Measurements from ENCODE around the gene TM9SF4.
A peak's percentile ranks its signal among the peaks of the same experiment; 100 is the strongest.
"Not testable (repeated sequence)": the region's sequence is repeated elsewhere in the genome, so short reads cannot be mapped to it uniquely, and the experiment has no call there.

The TM9SF4 gene

DNA sequence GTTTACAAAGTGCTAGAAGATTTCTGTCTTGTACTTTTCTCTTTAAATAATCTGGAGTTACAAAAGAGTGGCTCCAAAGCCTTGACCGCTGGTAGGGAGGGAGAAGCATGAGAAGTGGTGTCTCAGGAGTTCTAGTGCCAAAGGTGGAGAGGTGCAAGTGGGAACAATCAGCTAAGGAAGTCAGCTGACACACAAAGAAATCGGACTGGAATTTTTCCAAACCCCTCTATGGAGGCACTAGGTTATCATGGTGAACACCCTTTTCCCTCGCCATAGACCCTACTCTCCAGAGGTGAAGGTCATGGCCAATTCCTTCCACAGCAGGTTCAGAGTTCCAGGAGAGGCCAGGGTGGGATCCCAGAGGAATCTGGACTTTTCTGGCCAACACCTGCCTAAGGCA, 83.2 kb downstream of the TM9SF4 start:
- Histone ChIP-seq H3K4me3 (ENCODE audit: low read depth in 1 of 5, low read length in 5 of 5) (no peak overlapping the region), H3K36me3 (ENCODE audit: control insufficient read depth in 5 of 5, insufficient read depth in 5 of 5, low read length in 5 of 5) (peaks cover 0 to 34% (median 30%) of the 10 kb centered on the region in 5 donors), H3K27ac (ENCODE audit: low read depth, low read length) (no peak overlapping the region), H3K9me3 (ENCODE audit: control insufficient read depth in 5 of 5, low read length in 5 of 5) (no peaks in the 10 kb centered on the region), H3K4me1 (ENCODE audit: control insufficient read depth in 5 of 5, insufficient read depth in 5 of 5, low read length in 5 of 5) (peaks cover 3 to 25% (median 17%) of the 10 kb centered on the region in 5 donors), H3K9ac (ENCODE audit: low read length in 5 of 5) (no peak overlapping the region), H3K27me3 (ENCODE audit: control insufficient read depth in 5 of 5, insufficient read depth in 4 of 5, low read length in 5 of 5) (no peaks in the 10 kb centered on the region)

DNA sequence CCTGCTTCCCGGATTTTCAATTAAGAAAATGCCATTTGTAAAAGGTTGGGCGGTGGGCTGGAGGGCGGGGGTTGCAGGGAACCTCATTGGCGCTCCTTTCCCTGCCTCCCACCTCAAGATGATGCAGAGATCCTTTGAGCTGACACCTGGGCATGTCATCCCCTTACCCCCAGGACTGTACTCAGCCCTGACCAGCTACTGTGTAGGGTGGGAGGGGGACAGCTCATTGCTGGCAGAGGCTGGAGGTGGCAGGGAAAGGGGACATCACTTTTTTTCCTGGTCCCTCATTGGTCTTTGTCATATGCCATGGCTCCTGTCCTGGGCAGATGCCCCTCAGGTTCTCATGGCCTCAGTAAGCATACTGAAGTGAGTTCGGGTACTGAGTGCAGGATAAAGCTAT, 83.8 kb downstream of the TM9SF4 start:
- peaks cover 3 to 25% (median 17%) of the 10 kb centered on the region in 5 donors for H3K4me1 ChIP-seq (ENCODE audit: control insufficient read depth in 5 of 5, insufficient read depth in 5 of 5, low read length in 5 of 5)
- H3K27me3 ChIP-seq (ENCODE audit: control insufficient read depth in 5 of 5, insufficient read depth in 4 of 5, low read length in 5 of 5); H3K27ac ChIP-seq (ENCODE audit: low read depth, low read length); H3K9ac ChIP-seq (ENCODE audit: low read length in 5 of 5); H3K4me3 ChIP-seq (ENCODE audit: low read depth in 1 of 5, low read length in 5 of 5); H3K9me3 ChIP-seq (ENCODE audit: control insufficient read depth in 5 of 5, low read length in 5 of 5): not testable (repeated sequence)
- H3K36me3 ChIP-seq (ENCODE audit: control insufficient read depth in 5 of 5, insufficient read depth in 5 of 5, low read length in 5 of 5), result peaks cover 0 to 40% (median 35%) of the 10 kb centered on the region in 5 donors

DNA sequence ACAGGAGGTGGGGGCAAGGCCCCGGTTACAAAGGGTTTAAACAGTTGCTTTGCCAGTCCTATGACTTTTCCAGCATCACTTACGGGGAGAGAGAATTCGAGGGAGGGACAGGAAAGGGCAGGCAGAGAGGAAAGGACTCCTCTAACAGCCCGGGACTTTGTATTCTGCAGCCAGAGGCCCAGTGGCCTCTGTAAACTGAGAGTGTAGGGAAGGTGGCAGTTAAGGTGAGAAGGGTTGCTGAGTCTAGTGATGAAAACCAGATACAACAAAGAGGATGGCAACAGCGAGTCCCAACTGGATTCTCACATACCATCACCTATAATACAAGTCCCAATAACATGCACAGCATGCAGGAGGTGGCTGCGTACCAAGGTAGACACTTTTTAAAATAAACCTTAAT, 84.5 kb downstream of the TM9SF4 start:
- no peaks in the 10 kb centered on the region for H3K27me3 ChIP-seq (ENCODE audit: control insufficient read depth in 5 of 5, insufficient read depth in 4 of 5, low read length in 5 of 5)
- H3K9ac ChIP-seq (ENCODE audit: low read length in 5 of 5), result no peak overlapping the region
- H3K36me3 ChIP-seq (ENCODE audit: control insufficient read depth in 5 of 5, insufficient read depth in 5 of 5, low read length in 5 of 5), result peaks cover 0 to 46% (median 39%) of the 10 kb centered on the region in 5 donors
- H3K27ac ChIP-seq (ENCODE audit: low read depth, low read length), result no peak overlapping the region
- no peaks in the 10 kb centered on the region for H3K9me3 ChIP-seq (ENCODE audit: control insufficient read depth in 5 of 5, low read length in 5 of 5)
- peaks cover 3 to 19% (median 14%) of the 10 kb centered on the region in 5 donors for H3K4me1 ChIP-seq (ENCODE audit: control insufficient read depth in 5 of 5, insufficient read depth in 5 of 5, low read length in 5 of 5)
- H3K4me3 ChIP-seq (ENCODE audit: low read depth in 1 of 5, low read length in 5 of 5), result no peak overlapping the region

DNA sequence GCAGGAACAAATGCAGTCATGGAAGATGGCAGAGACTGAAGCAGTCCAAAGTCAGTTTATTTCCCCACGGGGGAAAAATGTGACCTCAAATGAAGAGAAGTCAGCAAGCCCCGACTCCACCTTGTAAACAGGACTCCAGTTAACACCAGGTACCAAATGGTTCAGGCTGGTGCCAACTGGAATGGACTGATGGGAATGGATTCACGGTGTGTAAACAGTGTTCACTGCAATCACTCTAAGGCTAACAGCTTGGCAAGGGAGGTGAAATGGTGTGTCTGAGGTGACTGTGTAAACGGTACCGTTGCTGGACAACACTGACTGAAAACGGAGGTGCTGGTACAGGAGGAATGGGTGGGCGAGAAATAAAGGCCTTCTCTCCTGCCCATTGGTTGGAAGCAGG, 86.1 kb downstream of the TM9SF4 start:
- peaks cover 0 to 58% (median 49%) of the 10 kb centered on the region in 5 donors for H3K36me3 ChIP-seq (ENCODE audit: control insufficient read depth in 5 of 5, insufficient read depth in 5 of 5, low read length in 5 of 5)
- no peak overlapping the region for H3K27ac ChIP-seq (ENCODE audit: low read depth, low read length)
- peaks cover 0 to 7% (median 1%) of the 10 kb centered on the region in 5 donors for H3K4me1 ChIP-seq (ENCODE audit: control insufficient read depth in 5 of 5, insufficient read depth in 5 of 5, low read length in 5 of 5)
- H3K9me3 ChIP-seq (ENCODE audit: control insufficient read depth in 5 of 5, low read length in 5 of 5), result no peaks in the 10 kb centered on the region
- no peak overlapping the region for H3K9ac ChIP-seq (ENCODE audit: low read length in 5 of 5)
- H3K27me3 ChIP-seq (ENCODE audit: control insufficient read depth in 5 of 5, insufficient read depth in 4 of 5, low read length in 5 of 5), result no peaks in the 10 kb centered on the region
- no peak overlapping the region for H3K4me3 ChIP-seq (ENCODE audit: low read depth in 1 of 5, low read length in 5 of 5)

DNA sequence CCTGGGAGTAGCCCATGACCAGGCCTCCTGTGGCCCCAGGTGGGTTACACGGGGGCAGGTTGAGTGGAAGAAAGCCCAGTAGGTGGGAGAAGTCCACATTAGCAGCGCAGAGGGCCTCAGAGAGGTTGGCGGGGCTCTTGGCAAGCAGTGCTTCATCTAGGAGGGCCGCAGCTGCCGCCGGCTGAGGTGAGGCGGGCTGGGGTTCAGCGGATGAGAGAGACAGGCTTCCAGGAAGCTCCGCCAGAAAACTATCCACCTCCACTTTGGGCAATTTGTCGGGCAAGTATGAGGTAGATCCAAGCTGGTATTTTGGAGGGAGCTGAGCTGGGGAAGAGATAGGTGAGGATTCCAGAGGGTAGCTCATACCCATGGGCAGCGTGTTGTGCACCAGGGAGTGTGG, 87.1 kb downstream of the TM9SF4 start:
- H3K27ac ChIP-seq (ENCODE audit: low read depth, low read length); H3K27me3 ChIP-seq (ENCODE audit: control insufficient read depth in 5 of 5, insufficient read depth in 4 of 5, low read length in 5 of 5); H3K9ac ChIP-seq (ENCODE audit: low read length in 5 of 5); H3K4me3 ChIP-seq (ENCODE audit: low read depth in 1 of 5, low read length in 5 of 5); H3K9me3 ChIP-seq (ENCODE audit: control insufficient read depth in 5 of 5, low read length in 5 of 5); H3K4me1 ChIP-seq (ENCODE audit: control insufficient read depth in 5 of 5, insufficient read depth in 5 of 5, low read length in 5 of 5): not testable (repeated sequence)
- peaks cover 0 to 68% (median 58%) of the 10 kb centered on the region in 5 donors for H3K36me3 ChIP-seq (ENCODE audit: control insufficient read depth in 5 of 5, insufficient read depth in 5 of 5, low read length in 5 of 5)

DNA sequence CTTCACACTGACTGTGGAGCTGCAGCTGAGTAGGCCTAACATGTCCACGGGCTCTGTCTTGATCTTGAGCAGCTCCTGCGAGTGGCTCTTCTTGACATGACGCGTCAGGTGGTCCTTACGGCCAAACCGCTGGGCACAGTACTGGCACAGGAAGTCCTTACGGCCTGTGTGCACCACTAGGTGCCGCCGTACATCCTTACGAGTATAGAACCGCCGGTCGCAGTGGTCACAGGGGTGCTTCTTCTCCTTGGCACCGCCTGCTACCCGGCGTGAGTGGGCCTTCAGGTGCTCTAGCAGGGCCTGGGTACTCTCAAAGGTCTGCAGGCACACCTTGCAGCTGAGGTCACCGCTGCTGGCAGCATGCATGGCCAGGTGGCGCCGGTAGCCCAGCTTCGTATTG, 87.6 kb downstream of the TM9SF4 start:
- H3K4me3 ChIP-seq (ENCODE audit: low read depth in 1 of 5, low read length in 5 of 5); H3K4me1 ChIP-seq (ENCODE audit: control insufficient read depth in 5 of 5, insufficient read depth in 5 of 5, low read length in 5 of 5); H3K9me3 ChIP-seq (ENCODE audit: control insufficient read depth in 5 of 5, low read length in 5 of 5); H3K27ac ChIP-seq (ENCODE audit: low read depth, low read length); H3K27me3 ChIP-seq (ENCODE audit: control insufficient read depth in 5 of 5, insufficient read depth in 4 of 5, low read length in 5 of 5); H3K9ac ChIP-seq (ENCODE audit: low read length in 5 of 5): not testable (repeated sequence)
- peaks cover 0 to 71% (median 60%) of the 10 kb centered on the region in 5 donors for H3K36me3 ChIP-seq (ENCODE audit: control insufficient read depth in 5 of 5, insufficient read depth in 5 of 5, low read length in 5 of 5)

DNA sequence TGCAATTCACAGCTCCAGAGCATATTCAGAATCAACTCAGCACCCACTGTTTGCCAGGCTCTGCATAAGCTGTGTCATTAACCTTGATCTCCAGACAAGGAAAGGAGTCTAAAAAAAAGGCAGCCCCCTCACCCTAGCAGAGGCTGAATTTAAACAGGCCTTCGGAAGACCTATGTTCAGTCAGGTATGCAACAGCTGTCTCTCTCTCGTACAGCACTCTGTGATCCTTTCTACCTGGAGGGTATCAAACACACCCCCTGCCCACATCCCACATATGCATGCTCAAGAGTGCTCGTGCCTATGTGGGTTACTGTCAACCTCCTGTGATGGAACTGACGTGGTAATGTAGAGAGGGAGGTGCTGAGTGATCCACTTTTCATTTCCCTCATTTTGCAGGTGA, 89.5 kb downstream of the TM9SF4 start:
- Histone ChIP-seq H3K9ac (ENCODE audit: low read length in 5 of 5) (no peak overlapping the region), H3K36me3 (ENCODE audit: control insufficient read depth in 5 of 5, insufficient read depth in 5 of 5, low read length in 5 of 5) (peaks cover 0 to 76% (median 60%) of the 10 kb centered on the region in 5 donors), H3K4me3 (ENCODE audit: low read depth in 1 of 5, low read length in 5 of 5) (no peak overlapping the region), H3K4me1 (ENCODE audit: control insufficient read depth in 5 of 5, insufficient read depth in 5 of 5, low read length in 5 of 5) (peaks cover 0 to 13% (median 10%) of the 10 kb centered on the region in 5 donors), H3K27me3 (ENCODE audit: control insufficient read depth in 5 of 5, insufficient read depth in 4 of 5, low read length in 5 of 5) (no peaks in the 10 kb centered on the region), H3K27ac (ENCODE audit: low read depth, low read length) (no peak overlapping the region), H3K9me3 (ENCODE audit: control insufficient read depth in 5 of 5, low read length in 5 of 5) (no peaks in the 10 kb centered on the region)

DNA sequence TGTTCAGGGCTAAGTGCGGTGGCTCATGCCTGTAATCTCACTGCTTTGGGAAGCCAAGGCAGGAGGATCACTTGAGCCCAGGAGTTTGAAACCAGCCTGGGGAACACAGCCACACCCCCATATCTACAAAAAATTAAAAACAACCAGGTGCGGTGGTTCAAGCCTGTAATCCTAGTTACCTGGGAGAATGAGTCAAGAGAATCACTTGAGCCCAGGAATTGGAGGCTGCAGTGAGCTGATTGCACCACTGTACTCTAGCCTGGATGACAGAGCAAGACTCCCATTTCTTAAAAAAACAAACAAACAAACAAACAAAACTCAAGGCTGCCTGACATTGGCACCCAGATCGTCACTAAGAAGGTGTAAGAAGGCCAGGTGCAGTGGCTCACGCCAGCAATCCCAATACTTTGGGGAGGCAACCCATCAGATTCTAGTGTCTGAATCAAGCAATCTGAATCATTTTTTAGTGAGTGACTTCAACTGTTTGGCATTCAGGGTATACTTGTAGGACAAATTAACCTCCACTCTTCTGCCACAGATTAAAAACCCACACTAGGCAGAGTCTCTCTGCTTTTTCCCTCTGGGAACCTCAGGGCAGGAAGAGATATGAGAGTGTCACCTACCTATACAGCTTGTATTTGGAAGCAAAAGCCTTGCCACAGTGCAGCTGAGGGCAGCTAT, 91.9 kb downstream of the TM9SF4 start:
- Histone ChIP-seq H3K4me1 (ENCODE audit: control insufficient read depth in 5 of 5, insufficient read depth in 5 of 5, low read length in 5 of 5) (peaks cover under 1 to 35% (median 34%) of the 10 kb centered on the region in 5 donors), H3K9ac (ENCODE audit: low read length in 5 of 5) (no peak overlapping the region), H3K27ac (ENCODE audit: low read depth, low read length) (no peak overlapping the region), H3K27me3 (ENCODE audit: control insufficient read depth in 5 of 5, insufficient read depth in 4 of 5, low read length in 5 of 5) (no peaks in the 10 kb centered on the region), H3K4me3 (ENCODE audit: low read depth in 1 of 5, low read length in 5 of 5) (no peak overlapping the region), H3K9me3 (ENCODE audit: control insufficient read depth in 5 of 5, low read length in 5 of 5) (no peaks in the 10 kb centered on the region), H3K36me3 (ENCODE audit: control insufficient read depth in 5 of 5, insufficient read depth in 5 of 5, low read length in 5 of 5) (peaks cover 0 to 55% (median 42%) of the 10 kb centered on the region in 5 donors)

DNA sequence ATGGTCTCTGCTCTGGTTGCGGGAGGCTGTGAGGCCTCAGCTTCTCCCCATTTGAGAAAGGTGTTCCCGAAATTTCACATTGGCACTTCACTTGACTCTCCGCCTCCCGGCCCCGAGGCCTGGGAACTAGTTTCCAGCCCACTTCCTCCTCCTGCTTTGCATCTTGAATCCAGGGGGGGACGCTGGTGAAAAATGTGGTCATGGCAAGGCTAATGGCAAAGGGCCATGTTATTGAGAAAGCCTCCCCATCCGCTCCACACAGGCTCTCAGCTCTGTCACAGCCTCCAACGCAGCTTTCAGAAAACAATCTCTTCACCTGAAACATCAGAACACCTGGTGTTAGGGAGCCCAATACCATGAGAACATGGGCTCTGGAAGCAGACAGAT, 92.5 kb downstream of the TM9SF4 start:
- Histone ChIP-seq H3K9me3 (ENCODE audit: control insufficient read depth in 5 of 5, low read length in 5 of 5) (no peaks in the 10 kb centered on the region), H3K27ac (ENCODE audit: low read depth, low read length) (no peak overlapping the region), H3K27me3 (ENCODE audit: control insufficient read depth in 5 of 5, insufficient read depth in 4 of 5, low read length in 5 of 5) (no peaks in the 10 kb centered on the region), H3K4me3 (ENCODE audit: low read depth in 1 of 5, low read length in 5 of 5) (no peak overlapping the region), H3K4me1 (ENCODE audit: control insufficient read depth in 5 of 5, insufficient read depth in 5 of 5, low read length in 5 of 5) (peaks cover 4 to 40% (median 39%) of the 10 kb centered on the region in 5 donors), H3K36me3 (ENCODE audit: control insufficient read depth in 5 of 5, insufficient read depth in 5 of 5, low read length in 5 of 5) (peaks cover 0 to 49% (median 38%) of the 10 kb centered on the region in 5 donors), H3K9ac (ENCODE audit: low read length in 5 of 5) (peak overlapping the region in 1 of 5 donors; percentile 27)

DNA sequence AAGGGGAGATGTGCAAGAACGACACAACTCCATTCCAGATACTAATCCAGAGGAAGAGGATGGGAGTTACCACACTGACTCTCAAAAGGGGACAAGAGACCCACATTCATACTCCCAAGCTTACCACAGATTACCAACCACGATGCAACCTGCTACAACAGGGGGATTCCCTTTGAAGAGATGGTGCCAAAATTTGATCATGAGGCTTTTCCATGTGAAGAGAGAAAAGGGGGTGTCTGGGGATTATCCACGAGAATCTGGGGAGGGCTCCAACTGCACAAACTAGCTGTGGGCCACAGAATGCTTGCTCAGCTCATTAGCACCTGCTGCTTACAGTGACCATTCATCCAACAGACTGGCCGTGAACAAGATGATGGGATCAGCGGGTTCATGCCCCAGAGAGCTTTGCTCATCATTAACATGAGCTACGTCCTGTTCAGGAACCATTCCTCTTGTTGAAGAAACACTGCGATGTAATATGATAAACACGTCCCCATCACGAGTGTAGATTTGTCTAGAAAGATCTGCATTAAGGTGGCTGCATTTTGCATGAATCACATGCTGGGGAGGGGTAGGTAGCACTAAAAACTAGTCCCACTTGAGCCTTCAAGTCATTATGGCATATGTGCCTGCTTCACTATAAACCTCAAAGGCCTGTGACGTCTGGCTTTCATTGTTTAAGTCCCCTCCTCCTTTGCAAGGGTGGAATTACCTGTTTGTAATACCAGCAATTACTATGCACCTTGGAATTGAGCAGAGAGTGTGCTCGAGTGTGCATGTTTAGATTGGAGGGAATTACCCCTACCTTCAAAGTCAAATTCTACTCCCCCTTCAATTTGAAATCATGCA, 94.1 kb downstream of the TM9SF4 start:
- H3K9ac ChIP-seq (ENCODE audit: low read length in 5 of 5), result peak overlapping the region in 2 of 5 donors; percentile 32 to 98
- H3K4me3 ChIP-seq (ENCODE audit: low read depth in 1 of 5, low read length in 5 of 5), result no peak overlapping the region
- H3K36me3 ChIP-seq (ENCODE audit: control insufficient read depth in 5 of 5, insufficient read depth in 5 of 5, low read length in 5 of 5), result peaks cover 0 to 34% (median 26%) of the 10 kb centered on the region in 5 donors
- no peaks in the 10 kb centered on the region for H3K9me3 ChIP-seq (ENCODE audit: control insufficient read depth in 5 of 5, low read length in 5 of 5)
- no peak overlapping the region for H3K27ac ChIP-seq (ENCODE audit: low read depth, low read length)
- H3K27me3 ChIP-seq (ENCODE audit: control insufficient read depth in 5 of 5, insufficient read depth in 4 of 5, low read length in 5 of 5), result no peaks in the 10 kb centered on the region
- H3K4me1 ChIP-seq (ENCODE audit: control insufficient read depth in 5 of 5, insufficient read depth in 5 of 5, low read length in 5 of 5), result peaks cover 7 to 51% (median 49%) of the 10 kb centered on the region in 5 donors

All from subcutaneous abdominal adipose tissue (tissue), 5 donors.